ENCODE data around the gene SLC25A12.

SLC25A12 gene

GRCh38 chr2:171862501-171862900 is 31.5 kb downstream of the SLC25A12 start:
- DNase-seq (ENCODE audit: low spot score in 2 of 2): no peak
- H3K4me3 Mint-ChIP-seq: no peak overlapping the region
- no peak overlapping the region for H3K27ac Mint-ChIP-seq
- no peak for ATAC-seq
- H3K36me3 Mint-ChIP-seq: no peaks in the 10 kb centered on the region
- H3K4me1 Mint-ChIP-seq: peaks cover 15% of the 10 kb centered on the region
- no peaks in the 10 kb centered on the region for H3K9me3 Mint-ChIP-seq

- Mint-ChIP-seq H3K4me1 (peaks cover 6% of the 10 kb centered on the region), H3K36me3 (peaks cover 22% of the 10 kb centered on the region), H3K4me3 (no peak overlapping the region), H3K9me3 (no peaks in the 10 kb centered on the region), H3K27ac (no peak overlapping the region)
- ATAC-seq (no peak), DNase-seq (ENCODE audit: low spot score in 2 of 2) (no peak)
Observed at GRCh38 chr2:171858397-171858958, 35.6 kb downstream of the SLC25A12 start.

GRCh38 chr2:171855401-171855800 is 38.6 kb downstream of the SLC25A12 start:
- no peak for ATAC-seq
- H3K9me3 Mint-ChIP-seq: no peaks in the 10 kb centered on the region
- H3K27ac Mint-ChIP-seq: no peak overlapping the region
- no peak overlapping the region for H3K4me3 Mint-ChIP-seq
- no peak for DNase-seq (ENCODE audit: low spot score in 2 of 2)
- H3K4me1 Mint-ChIP-seq: peaks cover 6% of the 10 kb centered on the region
- peaks cover 39% of the 10 kb centered on the region for H3K36me3 Mint-ChIP-seq

- no peaks in the 10 kb centered on the region for H3K4me1 Mint-ChIP-seq
- H3K27ac Mint-ChIP-seq: no peak overlapping the region
- H3K9me3 Mint-ChIP-seq: no peaks in the 10 kb centered on the region
- DNase-seq (ENCODE audit: low spot score in 2 of 2) (no peak), ATAC-seq (no peak)
- no peak overlapping the region for H3K4me3 Mint-ChIP-seq
- peaks cover 41% of the 10 kb centered on the region for H3K36me3 Mint-ChIP-seq
Observed at GRCh38 chr2:171852366-171852888, 41.6 kb downstream of the SLC25A12 start.

GRCh38 chr2:171847627-171848026 is 46.4 kb downstream of the SLC25A12 start:
- Mint-ChIP-seq H3K36me3 (peaks cover 27% of the 10 kb centered on the region), H3K4me1 (no peaks in the 10 kb centered on the region), H3K9me3 (no peaks in the 10 kb centered on the region), H3K4me3 (no peak overlapping the region), H3K27ac (no peak overlapping the region)
- ATAC-seq: no peak
- DNase-seq (ENCODE audit: low spot score in 2 of 2): no peak

- Mint-ChIP-seq H3K4me3 (no peak overlapping the region), H3K9me3 (no peaks in the 10 kb centered on the region), H3K27ac (no peak overlapping the region), H3K4me1 (no peaks in the 10 kb centered on the region), H3K36me3 (peaks cover 32% of the 10 kb centered on the region)
- no peak for ATAC-seq
- no peak for DNase-seq (ENCODE audit: low spot score in 2 of 2)
Observed at GRCh38 chr2:171846894-171847293, 47.1 kb downstream of the SLC25A12 start.

GRCh38 chr2:171841996-171842395 is 52.0 kb downstream of the SLC25A12 start:
- H3K36me3 Mint-ChIP-seq: peaks cover 38% of the 10 kb centered on the region
- H3K4me3 Mint-ChIP-seq: no peak overlapping the region
- no peak overlapping the region for H3K27ac Mint-ChIP-seq
- no peaks in the 10 kb centered on the region for H3K4me1 Mint-ChIP-seq
- DNase-seq (ENCODE audit: low spot score in 2 of 2) (no peak), ATAC-seq (no peak)
- H3K9me3 Mint-ChIP-seq: no peaks in the 10 kb centered on the region

- H3K9me3 Mint-ChIP-seq: no peaks in the 10 kb centered on the region
- DNase-seq (ENCODE audit: low spot score in 2 of 2): no peak
- H3K36me3 Mint-ChIP-seq: peaks cover 70% of the 10 kb centered on the region
Observed at GRCh38 chr2:171837736-171838135, 56.3 kb downstream of the SLC25A12 start.

GRCh38 chr2:171836146-171836910 is 57.7 kb downstream of the SLC25A12 start:
- DNase-seq (ENCODE audit: low spot score in 2 of 2): no peak
- Mint-ChIP-seq H3K36me3 (peaks cover 73% of the 10 kb centered on the region), H3K4me3 (no peak overlapping the region)

More at GRCh38 chr2:171837736-171838135, 56.3 kb downstream of the SLC25A12 start:
- no peak for ATAC-seq
- no peak overlapping the region for H3K27ac Mint-ChIP-seq
- H3K4me1 Mint-ChIP-seq: no peaks in the 10 kb centered on the region
- H3K4me3 Mint-ChIP-seq: no peak overlapping the region

GRCh38 chr2:171835386-171835785 is 58.7 kb downstream of the SLC25A12 start:
- Mint-ChIP-seq H3K36me3 (peaks cover 75% of the 10 kb centered on the region), H3K4me1 (no peaks in the 10 kb centered on the region), H3K27ac (no peak overlapping the region), H3K9me3 (peaks cover 2% of the 10 kb centered on the region), H3K4me3 (no peak overlapping the region)
- no peak for DNase-seq (ENCODE audit: low spot score in 2 of 2)
- ATAC-seq: no peak

More at GRCh38 chr2:171836146-171836910, 57.7 kb downstream of the SLC25A12 start:
- no peak overlapping the region for H3K27ac Mint-ChIP-seq
- ATAC-seq: no peak
- H3K9me3 Mint-ChIP-seq: peaks cover 2% of the 10 kb centered on the region
- H3K4me1 Mint-ChIP-seq: no peaks in the 10 kb centered on the region

- H3K4me3 Mint-ChIP-seq: no peak overlapping the region
- H3K36me3 Mint-ChIP-seq: peaks cover 73% of the 10 kb centered on the region
- H3K4me1 Mint-ChIP-seq: no peaks in the 10 kb centered on the region
- no peak for DNase-seq (ENCODE audit: low spot score in 2 of 2)
- H3K9me3 Mint-ChIP-seq: peaks cover 2% of the 10 kb centered on the region
- no peak for ATAC-seq
- H3K27ac Mint-ChIP-seq: no peak overlapping the region
Observed at GRCh38 chr2:171834286-171834685, 59.8 kb downstream of the SLC25A12 start.

GRCh38 chr2:171832489-171832888 is 61.6 kb downstream of the SLC25A12 start:
- peaks cover 5% of the 10 kb centered on the region for H3K4me1 Mint-ChIP-seq
- peaks cover 2% of the 10 kb centered on the region for H3K9me3 Mint-ChIP-seq
- no peak overlapping the region for H3K4me3 Mint-ChIP-seq
- DNase-seq (ENCODE audit: low spot score in 2 of 2): no peak
- H3K27ac Mint-ChIP-seq: no peak overlapping the region
- ATAC-seq: no peak
- H3K36me3 Mint-ChIP-seq: peaks cover 71% of the 10 kb centered on the region

GRCh38 chr2:171830039-171830438 is 64.0 kb downstream of the SLC25A12 start:
- Mint-ChIP-seq H3K9me3 (peaks cover 2% of the 10 kb centered on the region), H3K27ac (no peak overlapping the region), H3K4me1 (peaks cover 6% of the 10 kb centered on the region), H3K36me3 (peaks cover 71% of the 10 kb centered on the region), H3K4me3 (no peak overlapping the region)
- no peak for ATAC-seq
- DNase-seq (ENCODE audit: low spot score in 2 of 2): no peak

- DNase-seq (ENCODE audit: low spot score in 2 of 2): no peak
- Mint-ChIP-seq H3K9me3 (no peaks in the 10 kb centered on the region), H3K36me3 (peaks cover 30% of the 10 kb centered on the region), H3K4me3 (no peak overlapping the region), H3K4me1 (peaks cover 6% of the 10 kb centered on the region), H3K27ac (no peak overlapping the region)
- ATAC-seq: no peak
Observed at GRCh38 chr2:171824086-171824485, 70.0 kb downstream of the SLC25A12 start.

- Mint-ChIP-seq H3K4me3 (no peak overlapping the region), H3K4me1 (peaks cover 3% of the 10 kb centered on the region), H3K9me3 (no peaks in the 10 kb centered on the region), H3K27ac (no peak overlapping the region), H3K36me3 (peaks cover 30% of the 10 kb centered on the region)
- ATAC-seq (no peak), DNase-seq (ENCODE audit: low spot score in 2 of 2) (no peak)
Observed at GRCh38 chr2:171822525-171823322, 71.3 kb downstream of the SLC25A12 start.

Data from stimulated activated effector memory CD8-positive, alpha-beta T cell treated with anti-CD3 and anti-CD28 coated beads, Interleukin-12 subunit alpha, Interleukin-12 subunit beta, amount 100 ng/mL, for 72 hours (primary cell).